GM04503 (cell line): ENCODE results near the gene PHACTR2.
A peak's percentile ranks its signal among the peaks of the same experiment; 100 is the strongest.
"Not testable (repeated sequence)": the region's sequence is repeated elsewhere in the genome, so short reads cannot be mapped to it uniquely, and the experiment has no call there.

Experiments used
- DNase-seq: peaks from one replicate; pipeline ENCODE4 v3.0.0-alpha.2; 2012; ENCODE audit warnings: low read depth

Gene PHACTR2

GRCh38 chr6:143677891-143678791, at the start of gene PHACTR2:
TSS of gene PHACTR2 (plus strand) at chr6:143677965. CDS start at chr6:143678164, 199 bp downstream.
- DNase-seq, result peak; percentile 52

GRCh38 chr6:143629104-143630080, 48.4 kb upstream of the PHACTR2 start:
- peak; percentile 34 for DNase-seq

- not testable (repeated sequence) for DNase-seq
Observed at GRCh38 chr6:143631196-143631595, 46.6 kb upstream of the PHACTR2 start.

GRCh38 chr6:143632894-143633293, 44.9 kb upstream of the PHACTR2 start:
- DNase-seq, result no peak

- no peak for DNase-seq
Observed at GRCh38 chr6:143634486-143634885, 43.3 kb upstream of the PHACTR2 start.

- DNase-seq, result no peak
Observed at GRCh38 chr6:143637691-143638090, 40.1 kb upstream of the PHACTR2 start.

- DNase-seq, result no peak
Observed at GRCh38 chr6:143642403-143642802, 35.4 kb upstream of the PHACTR2 start.

- DNase-seq, result no peak
Observed at GRCh38 chr6:143647191-143647590, 30.6 kb upstream of the PHACTR2 start.

- no peak for DNase-seq
Observed at GRCh38 chr6:143647732-143648131, 30.0 kb upstream of the PHACTR2 start.

- DNase-seq, result not testable (repeated sequence)
Observed at GRCh38 chr6:143649319-143649718, 28.4 kb upstream of the PHACTR2 start.

GRCh38 chr6:143651328-143651727, 26.4 kb upstream of the PHACTR2 start:
- not testable (repeated sequence) for DNase-seq

GRCh38 chr6:143652841-143653331, 24.9 kb upstream of the PHACTR2 start:
- no peak for DNase-seq

GRCh38 chr6:143655541-143655940, 22.2 kb upstream of the PHACTR2 start:
- DNase-seq, result no peak

GRCh38 chr6:143656026-143656425, 21.7 kb upstream of the PHACTR2 start:
- no peak for DNase-seq

GRCh38 chr6:143657809-143658208, 20.0 kb upstream of the PHACTR2 start:
- no peak for DNase-seq

GRCh38 chr6:143660170-143660569, 17.6 kb upstream of the PHACTR2 start:
- DNase-seq, result not testable (repeated sequence)

GRCh38 chr6:143664171-143664570, 13.6 kb upstream of the PHACTR2 start:
- no peak for DNase-seq

GRCh38 chr6:143666007-143666406, 11.8 kb upstream of the PHACTR2 start:
- not testable (repeated sequence) for DNase-seq

- DNase-seq, result not testable (repeated sequence)
Observed at GRCh38 chr6:143669483-143669882, 8.3 kb upstream of the PHACTR2 start.

- DNase-seq, result peak; percentile 62
Observed at GRCh38 chr6:143673669-143674068, 4.1 kb upstream of the PHACTR2 start.

- no peak for DNase-seq
Observed at GRCh38 chr6:143674483-143675381, 3.0 kb upstream of the PHACTR2 start.
